ENCODE results near the gene CAPZB.

Gene CAPZB

GRCh38 chr1:19326748-19327065 is 158.6 kb downstream of the CAPZB start:
- no peak for DNase-seq (ENCODE audit: extremely low spot score, insufficient read length, low read depth)
- no peak for FAIRE-seq

DNA sequence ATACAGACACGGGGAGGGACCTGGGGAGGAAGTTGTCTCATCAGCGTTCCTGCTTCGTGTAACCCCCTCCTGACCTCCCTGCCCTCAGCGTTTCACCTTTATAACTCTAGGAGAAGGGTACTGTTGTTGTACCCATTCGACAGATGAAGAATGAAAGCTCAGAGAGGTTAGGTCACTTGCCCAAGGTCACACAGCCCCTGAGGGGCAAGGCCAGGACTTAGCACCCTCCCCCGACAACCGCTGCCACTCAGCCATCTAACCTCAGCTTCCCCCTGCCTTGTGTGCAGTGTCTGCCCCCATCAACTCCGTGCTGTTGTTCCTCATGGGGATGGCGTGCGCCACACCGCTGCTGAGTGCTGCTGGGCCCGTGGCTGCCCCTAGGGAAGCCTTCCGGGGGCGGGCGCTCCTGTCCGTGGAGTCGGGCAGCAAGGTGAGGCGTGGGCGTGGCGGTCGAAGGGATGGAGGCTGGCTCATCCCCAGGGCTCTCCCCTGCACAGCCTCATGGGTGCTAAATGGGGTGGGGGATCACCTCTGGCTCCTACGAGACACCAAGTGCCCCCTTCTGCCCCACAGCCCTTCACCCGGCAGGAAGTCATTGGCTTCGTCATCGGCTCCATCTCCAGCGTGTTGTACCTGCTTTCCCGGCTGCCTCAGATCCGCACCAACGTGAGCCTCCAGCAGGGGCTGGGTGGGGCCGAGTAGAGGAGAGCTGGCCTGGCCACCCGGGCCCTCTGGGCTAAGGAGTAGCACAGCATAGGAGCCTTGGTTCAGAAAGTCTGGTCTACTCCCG is 159.2 kb downstream of the CAPZB start:
- FAIRE-seq = no peak
- DNase-seq (ENCODE audit: extremely low spot score, insufficient read length, low read depth) = no peak

DNA sequence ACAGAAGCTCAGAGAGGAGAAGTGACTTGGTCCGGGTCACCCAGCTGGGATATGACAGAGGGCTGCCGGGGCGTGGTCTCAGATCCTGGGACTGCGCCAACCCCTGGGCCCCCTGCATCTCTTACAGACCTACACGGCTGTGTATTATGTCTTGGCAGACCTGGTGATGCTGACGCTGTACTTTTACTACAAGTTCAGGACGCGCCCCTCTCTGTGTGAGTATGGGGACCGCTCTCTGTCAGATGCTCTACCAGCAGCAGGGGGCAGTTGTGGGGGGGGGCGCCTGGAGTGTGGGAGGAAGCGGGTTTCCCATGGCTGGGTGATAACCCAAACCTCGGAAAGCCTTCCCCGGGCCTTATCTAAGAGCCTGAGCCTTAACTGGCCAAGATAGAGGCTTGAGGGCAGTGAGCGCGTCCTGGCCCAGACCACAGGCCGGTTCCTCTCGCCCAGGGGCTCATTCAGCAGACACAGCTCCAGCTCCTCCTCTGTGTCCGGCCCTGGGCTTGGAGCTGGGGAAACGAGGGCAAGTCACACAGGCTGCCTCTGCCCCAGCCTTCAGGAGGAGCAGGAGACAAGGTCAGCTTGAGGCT is 159.9 kb downstream of the CAPZB start:
- DNase-seq (ENCODE audit: extremely low spot score, insufficient read length, low read depth) (no peak), FAIRE-seq (no peak)

- no peak for FAIRE-seq
Observed at GRCh38 chr1:19324665-19324990, 160.7 kb downstream of the CAPZB start.

DNA sequence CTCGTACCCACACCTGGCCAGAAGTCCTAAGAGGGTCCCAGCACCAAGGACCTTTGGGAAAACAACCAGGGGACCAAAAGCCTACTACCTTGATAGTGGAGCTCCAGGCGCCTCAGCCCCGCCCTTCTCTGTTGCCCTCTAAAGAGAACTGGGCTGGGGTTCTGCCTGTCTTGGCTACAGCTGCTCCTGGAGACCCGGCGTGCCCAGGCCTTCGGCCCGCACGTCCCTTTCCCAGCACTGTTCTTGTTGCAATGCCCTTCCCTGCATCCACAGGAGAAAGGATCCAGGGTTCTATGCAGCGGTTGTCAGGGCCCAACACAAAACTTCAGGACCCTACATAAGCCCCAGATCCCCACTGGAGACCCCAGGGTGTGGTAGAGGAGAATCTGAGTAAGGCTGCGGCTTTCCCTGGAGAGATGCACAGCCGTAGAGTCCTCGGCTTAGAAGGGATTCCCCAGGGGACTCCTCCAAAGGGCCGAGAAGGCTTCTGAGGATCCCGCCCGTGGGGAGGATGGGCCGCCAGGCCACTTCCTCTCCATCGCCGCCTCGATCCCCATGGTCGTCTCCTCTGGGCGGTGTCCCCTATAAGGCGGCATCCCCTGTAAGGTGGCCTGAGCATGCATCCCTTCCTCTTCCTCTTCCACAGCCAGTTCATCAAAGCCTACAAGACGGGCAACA is 161.2 kb downstream of the CAPZB start:
- FAIRE-seq (no peak), DNase-seq (ENCODE audit: extremely low spot score, insufficient read length, low read depth) (no peak)

More at GRCh38 chr1:19324665-19324990, 160.7 kb downstream of the CAPZB start:
- no peak for DNase-seq (ENCODE audit: extremely low spot score, insufficient read length, low read depth)

GRCh38 chr1:19322481-19322880 is 162.9 kb downstream of the CAPZB start:
- DNase-seq (ENCODE audit: extremely low spot score, insufficient read length, low read depth) (no peak), FAIRE-seq (no peak)

- FAIRE-seq (no peak), DNase-seq (ENCODE audit: extremely low spot score, insufficient read length, low read depth) (no peak)
Observed at GRCh38 chr1:19321071-19321470, 164.3 kb downstream of the CAPZB start.

DNA sequence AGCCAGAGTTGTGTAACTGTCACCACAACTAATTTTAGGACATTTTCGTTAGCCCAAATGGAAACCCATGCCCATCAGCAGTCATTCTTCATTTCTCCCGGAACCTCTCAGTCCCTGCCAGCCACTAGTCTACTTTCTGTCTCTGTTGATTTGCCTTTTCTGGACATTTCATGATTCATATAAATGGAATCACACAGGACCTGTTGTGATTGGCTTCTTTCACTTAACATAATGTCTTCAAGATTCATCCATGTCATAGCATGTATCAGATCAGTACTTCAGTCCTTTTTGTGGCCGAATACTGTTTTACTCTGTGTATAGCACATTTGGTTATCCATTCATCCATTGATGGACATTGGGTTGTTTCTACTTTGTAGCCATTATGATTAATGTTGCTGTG is 166.1 kb downstream of the CAPZB start:
- FAIRE-seq (no peak), DNase-seq (ENCODE audit: extremely low spot score, insufficient read length, low read depth) (no peak)

DNA sequence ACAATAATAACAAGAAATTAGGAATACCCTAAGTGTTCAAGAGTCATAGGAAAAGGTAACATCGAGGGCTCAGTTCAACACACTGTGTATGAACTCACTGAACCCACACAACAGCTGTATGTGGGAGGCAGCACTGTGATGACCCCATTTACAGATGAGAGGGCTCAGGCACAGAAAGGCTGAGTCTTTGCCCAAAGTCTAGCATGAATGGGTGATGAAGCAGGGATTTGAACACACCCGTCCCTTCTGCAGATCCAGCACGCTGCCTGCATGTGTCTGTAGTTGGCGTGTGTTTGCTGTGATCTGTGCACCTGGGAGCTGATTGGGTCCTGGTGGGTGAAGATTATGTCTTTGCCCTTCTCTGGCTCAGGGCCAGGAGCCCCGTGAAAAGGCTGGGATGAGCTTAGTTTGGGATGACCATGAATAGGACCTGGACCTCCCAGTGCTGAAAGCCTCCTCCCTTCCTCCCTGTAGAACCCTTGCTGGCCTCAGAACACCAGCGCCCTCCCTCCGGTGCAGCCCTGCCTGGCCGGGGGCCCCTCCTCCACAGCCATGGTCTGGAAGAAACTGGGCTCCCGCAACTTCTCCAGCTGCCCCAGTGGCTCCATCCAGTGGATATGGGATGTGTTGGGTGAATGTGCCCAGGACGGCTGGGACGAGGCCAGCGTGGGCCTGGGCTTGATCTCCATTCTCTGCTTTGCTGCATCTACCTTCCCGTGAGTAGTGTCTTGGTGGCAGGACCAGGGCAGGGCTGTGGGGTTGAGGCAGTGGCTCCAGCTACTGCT is 168.0 kb downstream of the CAPZB start:
- DNase-seq (ENCODE audit: extremely low spot score, insufficient read length, low read depth) (no peak), FAIRE-seq (no peak)

- FAIRE-seq = peak; percentile 97
- peak; percentile 56 for DNase-seq (ENCODE audit: extremely low spot score, insufficient read length, low read depth)
Observed at GRCh38 chr1:19315378-19316198, 169.8 kb downstream of the CAPZB start.

- DNase-seq (ENCODE audit: extremely low spot score, insufficient read length, low read depth) = no peak
- FAIRE-seq = peak; percentile 71
Observed at GRCh38 chr1:19313961-19314882, 171.1 kb downstream of the CAPZB start.

DNA sequence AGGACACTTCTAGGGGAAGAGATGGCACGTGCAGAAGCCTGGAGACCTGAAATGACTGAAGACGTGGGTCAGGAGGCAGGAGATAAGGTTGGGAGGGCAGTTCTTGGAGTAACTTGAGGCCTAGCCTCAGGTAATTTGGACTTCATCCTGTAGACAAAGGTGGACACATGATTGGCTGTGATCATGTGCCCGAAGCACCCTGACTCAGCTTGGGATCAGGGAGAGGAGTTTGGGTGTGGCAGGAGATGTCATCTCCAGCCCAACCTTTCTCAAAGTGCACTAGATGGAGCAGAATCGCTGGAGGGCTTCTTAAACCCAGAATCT is 171.7 kb downstream of the CAPZB start:
- FAIRE-seq = no peak

GRCh38 chr1:19312782-19313635 is 172.3 kb downstream of the CAPZB start:
- DNase-seq (ENCODE audit: extremely low spot score, insufficient read length, low read depth) (no peak), FAIRE-seq (peak; percentile 15)

More for the DNA sequence above, 171.7 kb downstream of the CAPZB start:
- DNase-seq (ENCODE audit: extremely low spot score, insufficient read length, low read depth) = no peak

- FAIRE-seq = peak; percentile 82
- DNase-seq (ENCODE audit: extremely low spot score, insufficient read length, low read depth) = peak; percentile 97
Observed at GRCh38 chr1:19311931-19312781, 173.2 kb downstream of the CAPZB start, which contains the start of the genes AKR7A2 and SLC66A1. Gene AKR7A2 (minus strand): TSS chr1:19312144. CDS start chr1:19312124, 20 bp downstream. Gene SLC66A1 (plus strand): TSS chr1:19312326. CDS start chr1:19317678, 5,352 bp downstream.

GRCh38 chr1:19311503-19311930 is 173.8 kb downstream of the CAPZB start:
- DNase-seq (ENCODE audit: extremely low spot score, insufficient read length, low read depth) (no peak), FAIRE-seq (no peak)

DNA sequence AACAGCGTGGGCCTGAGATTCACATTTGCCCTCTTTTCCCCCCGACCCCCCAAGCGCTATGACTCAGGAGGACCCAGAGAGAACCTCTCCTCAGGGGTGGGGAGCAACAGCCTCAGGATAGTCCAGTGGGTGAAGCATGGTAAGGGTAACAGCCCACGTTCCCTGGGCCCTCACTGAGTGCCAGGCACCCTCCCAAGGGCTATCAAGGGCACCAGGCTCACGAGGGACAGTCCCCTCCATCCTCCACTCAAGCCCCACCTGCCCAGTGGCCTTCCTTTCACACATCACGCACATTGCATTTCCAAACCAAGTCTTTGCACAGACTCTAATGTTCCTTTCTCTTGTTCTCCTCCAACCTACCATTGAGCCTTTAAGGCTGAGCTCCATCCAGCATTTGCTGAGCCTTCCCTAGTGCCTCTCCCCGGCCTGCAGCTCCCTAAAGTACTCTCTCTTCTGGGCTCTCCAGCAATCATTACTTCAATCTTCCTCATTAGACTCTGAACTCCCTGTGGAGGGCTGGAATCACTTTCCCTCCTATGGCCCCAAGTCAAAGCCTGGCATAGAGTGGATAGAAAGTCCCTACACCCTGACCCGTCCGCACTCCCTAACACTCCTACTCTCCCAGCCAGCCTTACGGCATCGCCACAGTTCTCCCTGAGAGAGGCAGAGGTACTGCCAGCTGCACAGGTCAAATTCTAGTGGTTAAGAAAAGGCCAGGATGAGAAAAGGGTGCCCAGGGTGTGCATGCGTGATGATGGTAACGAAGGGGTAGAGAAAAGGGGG is 174.4 kb downstream of the CAPZB start:
- FAIRE-seq (no peak), DNase-seq (ENCODE audit: extremely low spot score, insufficient read length, low read depth) (no peak)
